WTC11 (cell line): ENCODE results near the gene RPL12. TPM values are rescaled to one million over a fixed set of nuclear protein-coding genes. Genes with fewer than 3 reads are reported as not detected.
A peak's percentile ranks its signal among the peaks of the same experiment; 100 is the strongest.

ENCODE experiments used
- ATAC-seq: fragments of 200-7000 bp; cut with Tn5 transposase; 2 replicates; pipeline ENCODE4 v1.10.0; 2021; ENCODE audit warnings: mild to moderate bottlenecking, moderate library complexity
- CTCF ChIA-PET: fragments of 300-600 bp; sonication (Branson Sonifier 250); formaldehyde crosslinking; loops from one replicate; lab custom pipeline; 2021; ENCODE audit warnings: antibody characterized with exemption; lab: Charles Lee
- POLR2A ChIA-PET: fragments of 350-600 bp; sonication (Branson Sonifier 250); formaldehyde crosslinking; loops from one replicate; lab custom pipeline; 2021; ENCODE audit warnings: antibody characterized with exemption; lab: Charles Lee
- DNase-seq: peaks from one replicate; pipeline ENCODE4 v3.0.0; 2021; ENCODE audit warnings: low spot score
- H3K27ac Mint-ChIP-seq: 2 replicates; pipeline ENCODE4 v1.8.0; 2021; ENCODE audit warnings: mixed read lengths
- H3K27me3 Mint-ChIP-seq: 2 replicates; pipeline ENCODE4 v1.8.0; 2021; ENCODE audit warnings: low read depth, mild to moderate bottlenecking, moderate library complexity, mixed read lengths
- H3K36me3 Mint-ChIP-seq: 2 replicates; pipeline ENCODE4 v1.8.0; 2021; ENCODE audit warnings: mixed read lengths
- H3K4me1 Mint-ChIP-seq: 2 replicates; pipeline ENCODE4 v1.8.0; 2022; ENCODE audit warnings: mixed read lengths
- H3K4me3 Mint-ChIP-seq: 2 replicates; pipeline ENCODE4 v1.8.0; 2021; ENCODE audit warnings: mild to moderate bottlenecking, moderate library complexity, mixed read lengths
- H3K9me3 Mint-ChIP-seq: 2 replicates; pipeline ENCODE4 v1.8.0; 2021; ENCODE audit warnings: mixed read lengths
- AR ChIP-seq: fragments of 250-450 bp; sonication (Bioruptor Pico); IDR thresholded peaks from 2 replicates; pipeline ENCODE4 v1.9.0; 2021; ENCODE audit warnings: mild to moderate bottlenecking
- CTCF ChIP-seq: fragments of 200-600 bp; IDR thresholded peaks from 2 replicates; pipeline ENCODE4 v1.8.0; 2022; ENCODE audit warnings: antibody characterized with exemption
- ELF4 ChIP-seq: sonication (generic); formaldehyde crosslinking; IDR thresholded peaks from 2 replicates; pipeline ENCODE4 v1.8.1; 2022; ENCODE audit warnings: low read depth, mild to moderate bottlenecking, moderate library complexity, missing genetic modification reagents
- FOXP4 ChIP-seq: sonication (generic); formaldehyde crosslinking; IDR thresholded peaks from 2 replicates; pipeline ENCODE4 v1.8.0; 2022; ENCODE audit warnings: mild to moderate bottlenecking, missing genetic modification reagents
- GABPB1 ChIP-seq: sonication (generic); formaldehyde crosslinking; IDR thresholded peaks from 2 replicates; pipeline ENCODE4 v1.8.1; 2023; ENCODE audit warnings: mild to moderate bottlenecking, missing genetic modification reagents
- HMGXB4 ChIP-seq: sonication (generic); formaldehyde crosslinking; IDR thresholded peaks from 2 replicates; pipeline ENCODE4 v1.8.1; 2023; ENCODE audit warnings: mild to moderate bottlenecking, moderate library complexity, missing genetic modification reagents
- IRF1 ChIP-seq: sonication (generic); formaldehyde crosslinking; IDR thresholded peaks from 2 replicates; pipeline ENCODE4 v1.8.0; 2023; ENCODE audit warnings: missing genetic modification reagents
- JUN ChIP-seq: sonication (generic); formaldehyde crosslinking; IDR thresholded peaks from 2 replicates; pipeline ENCODE4 v1.8.0; 2023; ENCODE audit warnings: mild to moderate bottlenecking, missing genetic modification reagents
- NR2C2 ChIP-seq: sonication (generic); formaldehyde crosslinking; IDR thresholded peaks from 2 replicates; pipeline ENCODE4 v1.8.0; 2022; ENCODE audit warnings: mild to moderate bottlenecking, missing genetic modification reagents
- RORB ChIP-seq: fragments of 250-450 bp; sonication (Bioruptor Pico); IDR thresholded peaks from 2 replicates; pipeline ENCODE4 v1.9.0; 2021; ENCODE audit warnings: mild to moderate bottlenecking
- SMAD4 ChIP-seq: sonication (generic); formaldehyde crosslinking; IDR thresholded peaks from 2 replicates; pipeline ENCODE4 v1.8.0; 2022; ENCODE audit warnings: mild to moderate bottlenecking, missing genetic modification reagents
- SP1 ChIP-seq: sonication (generic); formaldehyde crosslinking; conservative IDR thresholded peaks from 2 replicates; pipeline ENCODE4 v1.8.1; 2022; ENCODE audit warnings: missing genetic modification reagents
- TP53 ChIP-seq: sonication (generic); formaldehyde crosslinking; IDR thresholded peaks from 2 replicates; pipeline ENCODE4 v1.8.1; 2023; ENCODE audit warnings: mild to moderate bottlenecking, missing genetic modification reagents
- ZNF423 ChIP-seq: fragments of 250-450 bp; sonication (Bioruptor Pico); IDR thresholded peaks from 2 replicates; pipeline ENCODE4 v2.1.2; 2022; ENCODE audit warnings: mild to moderate bottlenecking, moderate library complexity
- ZNF425 ChIP-seq: fragments of 250-450 bp; sonication (Bioruptor Pico); conservative IDR thresholded peaks from 2 replicates; pipeline ENCODE4 v1.9.0; 2021; ENCODE audit warnings: mild to moderate bottlenecking
- ZNF532 ChIP-seq: fragments of 250-450 bp; sonication (Bioruptor Pico); IDR thresholded peaks from 2 replicates; pipeline ENCODE4 v1.9.0; 2021; ENCODE audit warnings: mild to moderate bottlenecking, borderline replicate concordance
- total RNA-seq: library from RNA; stranded (reverse); gene quantifications from 3 replicates; pipeline ENCODE4 v1.2.3, GENCODE V29; 2021

RPL12 gene
- total RNA-seq, 1 experiment from 2014 or later: 1,902 TPM

- Mint-ChIP-seq H3K9me3 (no peaks in the 10 kb centered on the region), H3K27ac (no peak overlapping the region), H3K4me1 (no peaks in the 10 kb centered on the region)
- no peak for TF ChIP-seq RORB (CRISPR knock-in tag)
- no peak for TF ChIP-seq JUN
- TF ChIP-seq ZNF423 (CRISPR knock-in tag): no peak
- no peak for TF ChIP-seq ZNF532 (CRISPR knock-in tag)
- TF ChIP-seq TP53 (CRISPR knock-in tag): no peak
- TF ChIP-seq NR2C2 (CRISPR knock-in tag): no peak
- TF ChIP-seq, all 79 proteins: peak for 0
- Mint-ChIP-seq H3K36me3 (peaks cover 86% of the 10 kb centered on the region), H3K4me3 (no peak overlapping the region), H3K27me3 (no peaks in the 10 kb centered on the region)
- DNase-seq: no peak
- no peak for ATAC-seq
- POLR2A ChIA-PET: interaction anchor here (0.6 kb wide), 1 partner anchor 540 kb away, joined by 3 read pairs; no protein-coding TSS in a partner anchor
- CTCF ChIA-PET: no interaction called here
Measured at GRCh38 chr9:127438394-127438793, 12.8 kb downstream of the RPL12 start.

GRCh38 chr9:127437497-127438264 lies 13.5 kb downstream of the RPL12 start:
- Mint-ChIP-seq H3K27me3 (no peaks in the 10 kb centered on the region), H3K4me1 (no peaks in the 10 kb centered on the region), H3K36me3 (peaks cover 86% of the 10 kb centered on the region), H3K9me3 (no peaks in the 10 kb centered on the region), H3K27ac (no peak overlapping the region), H3K4me3 (no peak overlapping the region)
- ATAC-seq (peak; percentile 53; the same call in 1 of the 2 replicates), DNase-seq (no peak)
- ChIA-PET CTCF (interaction anchor here (1.2 to 1.4 kb wide), 4 partner anchors 9 to 77 kb away, joined by 3 to 6 read pairs (median 4); partner anchors contain the start of gene SLC2A8), POLR2A (interaction anchor here (0.6 kb wide), 1 partner anchor 541 kb away, joined by 3 read pairs; no protein-coding TSS in a partner anchor)
- TF ChIP-seq GABPB1 (no peak), IRF1 (CRISPR knock-in tag) (no peak), HMGXB4 (no peak), ELF4 (CRISPR knock-in tag) (no peak), AR (CRISPR knock-in tag) (no peak), SP1 (no peak), SMAD4 (CRISPR knock-in tag) (no peak), ZNF425 (CRISPR knock-in tag) (no peak), FOXP4 (CRISPR knock-in tag) (no peak), CTCF (no peak)
